Testis (tissue), 2 donors: ENCODE data around the gene VPS11.
"Not testable (repeated sequence)": the region's sequence is repeated elsewhere in the genome, so short reads cannot be mapped to it uniquely, and the experiment has no call there.

Experiments
- CTCF ChIP-seq, 3 experiments: fragments of 450-650 bp in 2 of 3; fragments of 200-600 bp in 1 of 3; sonication (generic) in 1 of 3; IDR thresholded peaks; one replicate each; pipeline ENCODE4 v1.5.1; 2016 to 2019; ENCODE audit warnings: antibody characterized with exemption in 3 of 3, mild to moderate bottlenecking in 2 of 3, moderate library complexity in 1 of 3
- POLR2A ChIP-seq: fragments of 450-650 bp; IDR thresholded peaks from one replicate; pipeline ENCODE4 v1.6.1; 2017; ENCODE audit warnings: antibody characterized with exemption, mild to moderate bottlenecking, moderate library complexity

GRCh38 chr11:119039471-119039870 lies 28.1 kb upstream of the VPS11 start:
- TF ChIP-seq CTCF (IDR thresholded peaks at IDR 0.05); POLR2A: not testable (repeated sequence)
